Endothelial cell of hepatic sinusoid (primary cell): ENCODE data around the gene LDB1.

Experiments
- in situ Hi-C: cut with HindIII; loops from 2 replicates; pipeline ENCODE4 v1.10.0; 2017; ENCODE audit warnings: low sequenced_read_pairs

LDB1 gene

DNA sequence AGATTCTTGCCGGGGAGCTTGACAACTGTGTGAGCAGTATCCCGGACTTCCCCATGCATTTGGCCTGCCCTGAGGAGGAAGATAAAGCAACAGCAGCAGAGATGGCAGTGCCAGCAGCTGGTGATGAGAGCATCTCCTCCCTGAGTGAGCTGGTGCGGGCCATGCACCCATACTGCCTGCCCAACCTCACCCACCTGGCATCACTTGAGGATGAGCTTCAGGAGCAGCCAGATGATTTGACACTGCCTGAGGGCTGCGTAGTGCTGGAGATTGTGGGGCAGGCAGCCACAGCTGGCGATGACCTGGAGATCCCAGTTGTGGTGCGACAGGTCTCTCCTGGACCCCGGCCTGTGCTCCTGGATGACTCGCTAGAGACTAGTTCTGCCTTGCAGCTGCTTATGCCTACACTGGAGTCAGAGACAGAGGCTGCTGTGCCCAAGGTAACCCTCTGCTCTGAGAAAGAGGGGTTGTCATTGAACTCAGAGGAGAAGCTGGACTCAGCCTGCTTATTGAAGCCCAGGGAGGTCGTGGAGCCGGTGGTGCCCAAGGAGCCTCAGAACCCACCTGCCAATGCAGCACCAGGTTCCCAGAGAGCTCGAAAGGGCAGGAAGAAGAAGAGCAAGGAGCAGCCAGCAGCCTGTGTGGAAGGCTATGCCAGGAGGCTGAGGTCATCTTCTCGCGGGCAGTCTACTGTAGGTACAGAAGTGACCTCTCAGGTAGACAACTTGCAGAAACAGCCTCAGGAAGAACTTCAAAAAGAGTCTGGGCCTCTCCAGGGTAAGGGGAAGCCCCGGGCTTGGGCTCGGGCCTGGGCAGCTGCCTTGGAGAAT lies 19.3 kb upstream of the LDB1 start:
- in situ Hi-C loops = loop anchor here (5.0 kb wide), 1 partner anchor 38 kb away; no protein-coding TSS in a partner anchor

DNA sequence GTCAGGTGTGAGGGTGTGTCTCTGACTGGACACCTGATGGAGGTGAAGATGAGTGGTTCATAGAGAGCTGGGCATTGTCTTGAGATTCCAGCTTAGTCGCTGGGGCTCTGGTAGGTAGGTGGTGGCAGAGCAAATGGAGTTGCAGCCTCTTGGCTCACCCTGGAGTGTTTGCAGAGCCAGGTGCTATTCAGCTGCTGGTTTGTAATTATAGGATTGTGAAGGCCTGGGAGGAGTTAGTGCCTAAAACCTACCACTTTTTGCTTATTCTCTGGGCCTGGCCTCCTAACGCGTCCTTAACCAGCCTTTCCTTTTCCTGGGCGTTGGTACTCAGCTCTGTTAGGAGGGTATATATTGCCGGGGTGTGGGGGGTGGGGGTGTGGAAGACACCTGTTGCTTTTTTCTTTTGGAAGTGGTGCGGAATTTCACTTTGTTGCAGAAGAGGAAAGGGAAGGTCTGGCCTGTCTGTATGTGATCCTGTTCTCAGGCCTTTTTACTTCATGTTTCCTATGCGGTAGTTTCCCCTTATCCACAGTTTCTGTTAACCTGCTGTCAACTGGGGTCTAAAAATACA lies 15.9 kb upstream of the LDB1 start:
- in situ Hi-C loops = loop anchor here (5.0 kb wide), 1 partner anchor 41 kb away; no protein-coding TSS in a partner anchor

DNA sequence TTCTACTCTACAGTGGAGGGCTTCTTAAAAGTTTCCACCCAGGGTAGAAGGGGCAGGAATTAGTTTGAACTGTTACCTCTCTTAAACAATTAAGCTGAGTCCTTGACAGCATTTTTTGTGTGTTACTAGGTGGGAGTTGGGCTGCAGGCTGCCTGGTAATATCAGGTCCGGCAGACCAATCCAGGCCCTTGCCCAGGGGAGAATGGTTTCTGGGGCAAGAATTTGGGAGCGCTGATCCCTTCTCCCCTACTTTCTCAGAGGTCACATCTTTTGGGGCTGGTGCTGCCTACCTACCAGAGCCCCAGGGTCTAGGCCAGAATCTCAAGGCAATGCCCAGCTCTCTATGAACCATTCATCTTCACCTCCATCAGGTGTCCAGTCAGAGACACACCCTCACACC lies 14.2 kb upstream of the LDB1 start:
- in situ Hi-C loops = no loop called here

DNA sequence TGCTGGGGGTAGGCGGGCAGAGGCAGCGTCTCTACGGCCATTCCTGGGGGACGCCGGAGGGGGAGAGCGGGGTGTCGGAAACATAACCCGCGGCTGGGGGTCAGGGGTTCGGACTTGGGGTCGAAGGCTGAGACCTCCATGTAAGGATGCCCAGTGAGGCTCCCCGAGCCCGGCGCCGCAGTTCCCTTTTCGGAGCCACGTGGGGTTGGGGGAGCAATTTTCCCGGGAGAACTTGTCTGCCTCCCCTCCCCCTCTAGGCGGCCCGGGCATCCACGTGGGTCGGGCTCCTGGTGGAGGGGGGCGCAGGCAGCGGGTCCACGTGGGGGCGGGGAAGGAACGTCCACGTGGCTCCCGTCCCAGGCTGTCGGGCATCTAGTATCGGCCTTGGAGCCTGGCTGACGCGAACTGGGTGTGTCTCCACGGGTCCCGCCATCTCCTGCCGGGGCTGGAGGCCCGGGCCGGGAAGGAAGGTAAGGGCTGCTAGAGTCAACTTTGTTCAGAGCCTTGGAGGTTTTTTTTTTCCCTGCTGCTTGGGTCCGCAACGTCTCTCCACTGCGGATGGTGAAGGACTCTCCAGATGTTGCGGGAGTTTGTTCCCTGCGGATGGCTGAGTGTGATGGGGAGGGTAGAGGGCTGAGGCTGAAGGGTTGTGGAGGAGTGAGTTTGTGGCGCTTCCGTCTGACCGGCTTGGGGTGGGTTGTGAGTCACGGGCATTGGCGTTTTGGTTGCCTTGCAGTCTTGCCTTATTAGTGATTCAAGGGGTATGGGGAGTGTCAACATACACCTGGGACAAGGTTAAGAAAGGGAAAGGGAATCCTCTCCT lies 13.4 kb upstream of the LDB1 start:
- in situ Hi-C loops = no loop called here

DNA sequence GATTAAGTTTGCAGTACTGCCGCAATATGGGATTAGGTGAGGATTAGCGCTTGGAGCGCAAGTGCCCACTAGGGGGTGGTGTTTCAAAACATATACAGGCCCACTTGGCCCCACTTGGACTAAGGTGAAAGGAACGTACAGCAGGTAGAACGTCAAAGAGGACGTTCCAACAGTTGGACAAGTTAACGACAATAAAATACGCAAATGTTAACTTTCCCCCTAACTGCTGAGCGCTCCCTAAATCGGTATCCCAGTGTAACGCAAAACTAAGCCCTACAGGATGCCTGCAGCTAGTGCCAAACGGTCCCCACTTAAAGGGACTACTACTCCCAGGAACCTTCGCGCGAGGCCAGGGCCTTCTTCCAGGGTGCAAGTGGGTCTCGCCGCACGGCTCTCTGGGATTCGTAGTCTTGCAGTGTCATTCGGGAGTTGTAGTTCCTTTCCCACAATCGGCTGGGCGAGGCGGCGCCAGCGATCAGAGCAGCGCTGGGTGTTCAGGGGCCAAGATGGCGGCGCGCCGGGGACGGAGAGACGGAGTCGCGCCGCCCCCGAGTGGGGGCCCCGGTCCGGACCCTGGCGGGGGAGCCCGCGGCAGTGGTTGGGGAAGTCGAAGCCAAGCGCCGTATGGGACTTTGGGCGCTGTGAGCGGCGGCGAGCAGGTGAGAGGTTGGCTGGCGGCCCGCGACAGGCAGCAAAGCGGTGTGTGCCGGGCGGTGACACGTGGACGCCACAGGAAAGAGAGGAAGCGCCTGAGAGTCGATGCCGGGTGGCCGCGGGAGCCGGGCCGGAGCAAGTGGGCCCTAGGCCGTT lies 12.6 kb upstream of the LDB1 start, which contains the start of gene PPRC1:
Gene PPRC1 (plus strand): TSS at position 478 of the 810 bp plus-strand sequence. CDS start 29 bp downstream, at position 507.
- in situ Hi-C loops = no loop called here

DNA sequence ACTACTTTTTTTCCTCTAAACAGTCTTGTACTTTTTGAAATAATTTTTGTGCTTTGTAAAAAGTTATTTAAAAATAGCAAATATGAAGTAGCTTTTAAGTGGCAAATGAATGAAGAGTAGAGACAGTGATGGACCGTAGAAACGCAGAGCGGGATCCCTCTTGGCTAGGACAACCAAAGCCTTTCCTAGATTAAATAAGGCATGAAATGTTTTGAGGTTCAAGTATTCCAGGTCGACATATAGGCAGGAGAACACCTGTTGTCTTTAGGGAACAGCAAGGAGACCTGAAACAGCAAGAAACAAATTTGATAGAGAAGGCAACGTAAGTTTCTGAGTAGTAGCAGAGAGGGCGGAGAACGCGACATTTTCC lies 12.0 kb upstream of the LDB1 start:
- in situ Hi-C loops = no loop called here

DNA sequence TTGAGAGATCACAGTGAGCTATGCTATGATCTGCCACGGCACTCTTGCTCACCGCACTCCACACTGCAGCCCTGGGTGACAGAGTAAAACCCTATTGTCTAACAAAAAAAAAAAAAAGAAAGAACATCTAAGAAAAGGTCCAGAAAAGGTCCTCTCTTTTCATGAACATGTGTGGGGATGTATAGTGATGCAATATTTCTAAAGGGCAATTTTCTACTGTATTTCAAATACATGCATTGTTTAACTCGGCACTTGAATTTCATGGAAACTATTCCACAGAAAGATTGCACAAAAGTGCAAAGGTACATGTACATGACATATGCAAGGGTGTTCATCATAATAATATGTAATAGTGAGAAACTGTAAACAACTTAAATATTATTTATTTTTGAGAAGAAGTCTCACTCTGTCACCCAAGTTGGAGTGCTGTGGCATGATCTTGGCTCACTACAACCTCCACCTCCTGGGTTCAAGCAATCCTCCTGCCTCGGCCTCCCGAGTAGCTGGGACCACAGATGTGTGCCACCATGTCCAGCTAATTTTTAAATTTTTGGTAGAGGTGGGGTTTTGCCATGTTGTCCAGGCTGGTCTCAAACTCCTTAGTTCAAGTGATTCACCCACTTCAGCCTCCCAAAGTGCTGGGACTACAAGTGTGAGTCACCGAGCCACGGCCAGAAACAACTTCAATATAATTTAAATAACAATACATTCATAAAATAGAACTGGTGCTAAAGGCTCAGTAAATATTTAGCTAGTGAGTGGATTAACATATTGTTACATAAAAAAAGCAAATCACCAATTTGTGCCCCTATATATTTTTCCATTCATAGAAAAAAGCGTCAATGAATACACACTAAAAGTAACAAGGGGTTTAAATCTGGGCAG lies 11.4 kb upstream of the LDB1 start:
- in situ Hi-C loops = no loop called here

DNA sequence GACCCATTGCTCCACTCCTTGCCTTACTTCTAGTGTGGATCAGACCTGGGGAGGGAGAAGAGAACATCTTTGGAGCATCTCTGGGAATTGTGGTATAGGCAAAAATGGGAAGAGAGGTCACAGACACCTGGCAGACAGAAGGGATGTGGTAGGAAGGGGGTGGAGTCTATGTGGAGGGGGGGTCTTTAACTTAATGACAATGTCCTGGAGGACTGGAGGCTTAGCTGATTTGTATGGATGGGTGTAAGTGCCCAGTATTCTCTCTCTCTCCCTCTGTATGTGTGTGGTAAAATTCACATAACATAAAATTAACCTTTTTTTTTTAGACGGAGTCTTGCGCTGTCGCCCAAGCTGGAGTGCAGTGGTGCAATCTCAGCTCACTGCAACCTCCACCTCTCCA lies 3.1 kb upstream of the LDB1 start:
- in situ Hi-C loops = no loop called here

DNA sequence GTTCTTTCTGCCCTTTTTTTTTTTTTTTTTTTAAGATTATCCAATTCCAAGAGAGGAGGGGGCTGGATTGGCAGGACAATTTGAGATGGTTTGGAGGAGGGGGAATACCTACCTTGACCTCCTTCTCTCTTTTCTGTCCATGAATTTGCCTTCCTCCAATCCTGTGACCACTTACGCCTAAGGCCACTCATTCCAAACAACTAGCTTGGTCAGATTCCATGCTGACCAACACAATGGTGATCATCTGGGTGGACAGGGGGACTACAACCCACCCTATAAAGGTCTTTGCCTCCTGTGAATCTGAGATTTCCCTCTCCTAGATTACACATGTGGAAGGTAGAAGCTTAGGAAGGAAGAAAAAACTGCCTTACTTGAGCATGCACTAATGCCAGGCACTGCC lies 2.3 kb upstream of the LDB1 start:
- in situ Hi-C loops = no loop called here

DNA sequence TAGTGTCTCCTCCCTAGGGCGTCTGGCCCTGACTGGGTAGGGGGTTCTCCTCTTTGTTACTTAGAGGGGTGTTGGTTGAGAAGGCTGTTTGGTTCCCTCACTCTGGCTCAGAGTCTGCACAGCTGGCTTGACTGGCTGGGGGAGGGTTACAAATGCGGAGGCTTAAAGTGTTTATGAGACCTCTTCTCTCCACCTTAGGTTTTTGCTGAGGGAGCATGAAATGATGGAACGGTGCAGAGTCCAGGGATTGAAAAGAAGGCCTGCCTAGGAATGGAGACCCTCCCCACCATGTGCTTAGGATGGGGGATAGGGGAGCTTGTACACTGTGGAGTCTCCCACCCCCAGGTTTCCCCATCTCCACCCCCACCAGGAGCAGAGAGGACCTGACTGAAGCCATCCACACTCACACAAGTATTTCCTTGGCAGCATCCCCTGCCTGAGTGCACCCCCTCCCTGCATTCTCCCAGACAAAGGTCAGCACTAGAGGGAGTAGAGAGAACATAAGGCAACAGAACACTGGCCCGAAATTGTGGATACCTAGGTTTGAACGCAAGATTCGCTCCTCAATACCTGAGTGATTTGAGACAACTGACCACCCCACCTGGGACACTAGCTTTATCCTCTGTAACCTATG lies 1.7 kb upstream of the LDB1 start:
- in situ Hi-C loops = no loop called here

DNA sequence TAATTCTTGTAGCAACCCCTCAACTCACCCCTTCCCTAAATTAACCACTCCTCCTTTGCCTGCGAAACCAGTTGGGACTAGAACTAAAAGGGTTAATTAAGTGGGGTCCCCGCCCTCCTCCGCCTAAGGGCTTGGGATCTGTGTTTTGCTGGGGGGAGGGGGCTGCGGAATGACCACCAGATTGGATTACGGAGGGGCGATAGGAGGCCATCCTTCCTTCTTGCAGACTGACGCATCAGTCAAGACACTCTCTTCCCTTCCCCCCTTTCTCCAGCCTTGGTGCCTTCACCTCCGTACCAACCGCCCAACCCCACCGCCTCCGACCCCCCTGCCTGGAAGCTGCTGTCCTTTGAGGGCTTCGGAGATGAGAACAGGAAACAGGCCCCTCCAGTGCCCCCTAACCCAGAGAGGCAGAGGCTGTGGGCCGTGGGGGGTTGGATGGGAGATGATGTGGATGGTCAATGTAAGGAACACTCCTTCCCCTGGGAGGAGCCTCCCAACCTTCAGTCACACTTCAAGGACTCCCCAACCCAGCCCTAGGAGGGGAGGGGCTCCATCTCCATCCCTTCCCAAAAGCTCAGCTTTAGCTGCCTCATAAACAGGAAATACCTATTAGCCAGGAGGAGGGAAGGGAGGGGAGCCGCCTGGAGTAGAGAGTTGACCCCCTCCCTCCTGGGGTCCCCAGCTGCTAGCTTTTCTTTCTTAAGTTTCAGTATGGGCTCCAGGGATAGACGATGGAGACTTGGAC lies 997 bp upstream of the LDB1 start:
- in situ Hi-C loops = no loop called here

DNA sequence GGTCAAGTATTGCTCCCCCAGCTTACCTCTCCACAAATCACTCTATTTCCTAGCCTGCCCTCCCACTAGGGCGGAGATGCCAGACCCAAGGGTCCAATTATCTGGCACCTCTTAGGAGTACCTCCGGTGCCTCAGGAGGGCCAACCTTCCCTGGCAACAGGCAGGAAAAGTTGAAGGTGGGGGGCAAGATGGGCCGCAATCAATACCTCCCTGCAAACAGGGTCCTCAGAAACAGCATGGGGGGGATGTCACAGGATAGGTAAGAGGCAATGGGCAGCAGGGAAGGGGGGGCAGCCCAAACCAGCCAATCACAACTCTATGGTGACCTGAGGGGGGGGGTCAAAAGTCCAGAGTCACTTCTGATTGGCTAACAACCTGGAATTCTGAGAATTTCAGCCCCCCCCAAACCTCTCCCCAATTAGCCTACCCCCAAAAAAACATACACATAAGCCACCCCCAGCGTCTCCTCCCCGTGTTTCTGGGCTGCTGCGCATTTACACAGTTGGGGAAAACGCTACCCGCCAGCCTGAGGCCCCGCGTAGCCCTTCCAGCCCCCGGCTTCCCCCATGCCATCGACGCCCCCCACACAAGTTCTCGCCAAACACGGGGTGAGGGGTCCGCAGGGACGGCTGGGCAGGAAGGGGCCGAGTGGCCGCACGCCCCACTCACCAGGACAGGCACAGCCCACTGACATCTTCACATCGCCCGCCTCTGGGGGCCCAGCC lies 589 bp downstream of the LDB1 start:
- in situ Hi-C loops = no loop called here

DNA sequence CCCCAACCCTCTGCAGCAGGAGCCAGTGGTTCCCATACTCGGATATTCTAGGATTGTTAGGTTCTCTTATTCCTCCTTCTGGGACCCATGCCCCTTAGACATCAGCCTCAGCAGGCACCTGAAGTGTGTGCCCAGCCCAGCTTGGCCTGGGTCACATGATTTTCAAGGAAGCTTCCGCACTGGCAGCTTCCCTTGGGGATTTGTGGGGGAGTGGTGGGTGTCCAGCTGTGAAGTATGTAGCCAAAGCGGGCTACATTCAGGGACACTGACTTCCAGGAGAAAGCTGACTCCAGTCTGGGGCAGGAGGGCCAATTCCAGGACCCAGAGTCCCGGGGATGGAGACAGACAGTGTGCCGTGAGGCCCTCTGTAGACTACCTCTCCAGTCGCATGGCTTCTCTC lies 1.3 kb downstream of the LDB1 start:
- in situ Hi-C loops = no loop called here

DNA sequence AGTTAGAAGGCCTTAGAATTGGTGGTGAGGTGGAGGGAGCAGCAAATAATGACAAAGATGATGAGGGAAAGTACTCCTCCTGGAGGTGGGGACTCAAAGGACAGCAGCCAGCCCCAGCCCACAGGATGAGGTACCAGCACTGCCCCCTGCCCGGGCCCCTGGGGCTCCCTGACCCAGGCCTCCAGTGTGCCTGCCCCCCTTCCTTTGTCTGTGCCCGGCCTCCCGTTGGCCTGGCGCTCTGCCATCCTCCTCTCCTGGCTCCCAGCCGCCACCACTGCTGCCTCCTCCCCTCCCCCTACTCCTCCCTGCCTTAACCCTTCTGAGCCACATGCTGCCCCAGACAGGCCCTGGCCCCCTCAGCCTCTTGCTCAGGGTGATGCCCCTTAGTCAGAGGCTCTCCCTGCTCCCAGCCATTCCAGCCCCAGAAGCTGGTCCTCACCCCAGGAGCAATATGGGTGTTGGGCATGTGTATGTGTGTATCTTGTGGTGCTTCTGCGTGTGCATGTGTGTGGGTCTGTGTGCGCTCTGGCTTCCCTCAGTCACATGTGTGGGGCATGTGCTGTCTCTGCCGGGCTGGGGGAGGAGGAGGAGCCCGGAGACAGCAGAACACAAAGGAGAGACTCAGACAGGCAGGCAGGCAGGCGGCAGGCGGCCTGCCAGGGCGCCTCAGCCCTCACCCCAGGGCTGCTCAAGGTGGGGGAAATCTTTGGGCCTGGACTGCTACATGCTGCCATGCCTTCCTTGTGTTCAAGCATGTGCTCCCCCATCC lies 2.6 kb downstream of the LDB1 start:
- in situ Hi-C loops = no loop called here

DNA sequence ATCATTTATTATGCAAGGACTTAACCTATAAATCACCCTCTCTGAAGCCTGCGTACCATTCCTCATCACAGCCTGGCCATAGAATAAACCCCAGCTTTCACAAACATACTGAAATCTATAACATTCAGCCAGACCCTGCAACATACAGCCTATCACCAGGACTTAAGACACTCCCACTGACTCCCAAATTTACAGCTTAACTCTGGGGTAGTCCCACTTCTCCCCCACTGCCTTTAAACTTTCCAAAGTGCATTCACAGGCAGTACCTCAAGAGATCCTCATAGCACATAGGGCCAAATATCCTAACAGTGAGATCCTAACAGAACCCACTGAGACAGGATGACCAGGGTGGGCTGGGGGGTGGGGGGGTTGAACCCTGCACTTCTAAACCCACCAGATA lies 3.5 kb downstream of the LDB1 start:
- in situ Hi-C loops = no loop called here

DNA sequence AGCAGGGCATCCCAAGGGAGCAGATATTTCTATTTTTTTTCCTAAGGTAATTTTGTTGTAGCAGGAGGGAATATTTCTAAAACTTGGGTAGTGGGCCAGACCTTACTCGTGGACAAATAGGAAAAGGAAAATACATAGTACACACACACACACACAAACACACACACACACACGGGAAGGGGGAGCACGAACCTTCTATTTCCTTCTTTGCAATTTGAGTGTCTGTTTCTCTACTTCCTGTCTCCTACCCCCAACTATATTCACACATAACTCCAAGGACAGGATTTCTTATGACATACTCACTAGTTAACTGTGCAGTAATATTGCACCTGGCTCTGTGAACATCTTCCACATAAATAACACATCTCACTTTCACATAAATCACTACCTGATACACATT lies 4.4 kb downstream of the LDB1 start:
- in situ Hi-C loops = no loop called here

DNA sequence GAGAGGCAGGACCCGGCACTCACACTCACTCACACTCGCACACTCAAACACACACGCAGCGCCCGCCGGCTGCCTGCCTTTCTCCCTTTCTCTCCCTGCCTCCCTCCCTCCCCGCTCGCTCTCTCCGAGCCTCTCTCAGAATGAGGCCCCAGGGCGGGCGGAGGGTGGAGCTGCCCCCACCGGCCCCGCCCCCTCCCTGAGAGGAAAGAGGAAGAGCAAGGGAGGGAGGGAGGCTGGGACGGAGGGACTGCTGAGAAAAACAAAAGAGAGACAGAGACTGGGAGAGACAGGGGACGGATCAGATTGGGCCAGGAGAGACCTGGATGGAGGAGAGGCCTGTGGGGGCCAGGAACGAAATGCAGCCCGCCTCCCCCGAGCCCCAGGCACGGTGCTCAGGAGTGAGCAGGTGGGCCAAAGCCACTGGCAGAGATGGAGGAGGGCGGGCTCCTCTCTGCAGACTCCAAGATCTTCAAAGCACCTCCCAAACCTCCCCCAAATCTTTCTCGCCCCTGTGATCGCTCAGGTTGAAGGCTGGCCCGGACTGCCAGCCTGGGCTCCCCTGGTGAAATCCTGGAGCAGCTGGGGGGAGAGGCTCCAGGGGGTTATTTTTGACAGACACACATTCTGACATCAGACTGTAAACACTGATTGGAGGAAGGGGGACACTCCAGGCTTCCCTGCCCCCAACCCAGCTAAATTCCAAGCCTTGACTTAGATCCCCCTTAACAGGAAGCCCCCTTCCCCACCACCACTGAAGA lies 5.1 kb downstream of the LDB1 start:
- in situ Hi-C loops = no loop called here
